ENCODE results near the gene MMP7. TPM values are rescaled to one million over a fixed set of nuclear protein-coding genes. Genes with fewer than 3 reads are reported as not detected.

The MMP7 gene
- total RNA-seq, 1 experiment from 2014 or later: not detected

- H3K9me3 Mint-ChIP-seq: no peaks in the 10 kb centered on the region
- no peak overlapping the region for H2BK5ac ChIP-seq (ENCODE audit: insufficient read length, low read length)
- TF ChIP-seq CTCF (conservative IDR thresholded peaks at IDR 0.05): no peak
- no peak overlapping the region for H3K14ac ChIP-seq (ENCODE audit: insufficient read depth, low read length)
- H3K4me3 Mint-ChIP-seq: no peak overlapping the region
- H4K20me1 ChIP-seq (ENCODE audit: control insufficient read depth, insufficient read depth, insufficient read length): no peaks in the 10 kb centered on the region
- H3K27me3 ChIP-seq (ENCODE audit: insufficient read depth, low read length): no peaks in the 10 kb centered on the region
- H3K4me2 ChIP-seq (ENCODE audit: insufficient read depth, insufficient read length, low read length): no peak overlapping the region
- no peak overlapping the region for H3T11ph ChIP-seq (ENCODE audit: low read length)
- H3K9ac ChIP-seq (ENCODE audit: extremely low read depth, insufficient read length, low read length): no peak overlapping the region
- no peak overlapping the region for H4K91ac ChIP-seq (ENCODE audit: insufficient read length, low read depth, low read length)
- H3K79me1 ChIP-seq (ENCODE audit: insufficient read depth, low read depth, low read length, poor library complexity, severe bottlenecking): no peaks in the 10 kb centered on the region
- H3K23me2 ChIP-seq (ENCODE audit: insufficient read length, low read depth, low read length, poor library complexity, severe bottlenecking): no peaks in the 10 kb centered on the region
- no peak overlapping the region for H3K18ac ChIP-seq (ENCODE audit: insufficient read length, low read depth, low read length)
- 0 out of 4 replicates have a peak, but pooled peaks cover 0 to 4% of the 10 kb centered on the region in 2 experiments for H3K4me1 Mint-ChIP-seq
- H2AFZ ChIP-seq (ENCODE audit: low read length): no peak overlapping the region
- no peak overlapping the region for H2BK15ac ChIP-seq (ENCODE audit: low read depth, low read length)
- H2BK20ac ChIP-seq (ENCODE audit: low read depth, low read length, poor library complexity, severe bottlenecking): no peak overlapping the region
- no peaks in the 10 kb centered on the region for H3K9me3 ChIP-seq (ENCODE audit: control insufficient read depth, low read depth, low read length)
- H2AK5ac ChIP-seq (ENCODE audit: insufficient read length, low read length): no peak overlapping the region
- no peak overlapping the region for H3K27ac ChIP-seq (ENCODE audit: insufficient read length, low read depth, low read length)
- no peak overlapping the region for H3K23ac ChIP-seq (ENCODE audit: insufficient read length, low read depth, low read length)
- no peak overlapping the region for H3K27ac Mint-ChIP-seq
- H3K27me3 Mint-ChIP-seq (ENCODE audit: low read depth): no peaks in the 10 kb centered on the region
- no peaks in the 10 kb centered on the region for H3K79me2 ChIP-seq (ENCODE audit: insufficient read depth, low read length)
- H4K8ac ChIP-seq (replicated peaks; ENCODE audit: insufficient read length, low read depth, low read length): no peak overlapping the region
- no peaks in the 10 kb centered on the region for H3K36me3 Mint-ChIP-seq (ENCODE audit: insufficient read depth in 1 of 3, low read depth in 3 of 3)
- no peak overlapping the region for H2BK120ac ChIP-seq (ENCODE audit: low read depth, low read length, poor library complexity, severe bottlenecking)
- H3K4ac ChIP-seq (ENCODE audit: low read depth, low read length): no peak overlapping the region
- H4K5ac ChIP-seq (ENCODE audit: insufficient read length, low read depth, low read length): no peak overlapping the region
- H2BK12ac ChIP-seq (ENCODE audit: insufficient read length, low read depth, low read length): no peak overlapping the region
- no peak for DNase-seq
- WGBS (ENCODE audit: extremely low coverage, insufficient read length, low lambda C conversion rate): no CpG with 5 or more reads among the region's 5 CpGs
- H3K56ac ChIP-seq (ENCODE audit: insufficient read length, low read depth, low read length): no peak overlapping the region
- no peaks in the 10 kb centered on the region for H3K4me1 ChIP-seq (ENCODE audit: insufficient read depth, low read length)
Measured at GRCh38 chr11:102489186-102490145, 41.1 kb downstream of the MMP7 start.
